ENCODE results near the gene IRF2BP1.
"Not testable (repeated sequence)": the region's sequence is repeated elsewhere in the genome, so short reads cannot be mapped to it uniquely, and the experiment has no call there.

The IRF2BP1 gene

GRCh38 chr19:45901912-45902650 lies 16.1 kb upstream of the IRF2BP1 start, which contains the start of gene MYPOP:
Gene MYPOP, minus strand, starts transcription at chr19:45902613. Its CDS starts 840 bp downstream, at chr19:45901773.
- no peak for DNase-seq (ENCODE audit: low read depth)

GRCh38 chr19:45901432-45901911 lies 15.5 kb upstream of the IRF2BP1 start:
- DNase-seq (ENCODE audit: low read depth) = no peak

- no peak for DNase-seq (ENCODE audit: low read depth)
Measured at GRCh38 chr19:45900738-45901431, 14.9 kb upstream of the IRF2BP1 start.

- no peak for DNase-seq (ENCODE audit: low read depth)
Measured at GRCh38 chr19:45899919-45900589, 14.1 kb upstream of the IRF2BP1 start.

- no peak for DNase-seq (ENCODE audit: low read depth)
Measured at GRCh38 chr19:45899253-45899652, 13.3 kb upstream of the IRF2BP1 start.

GRCh38 chr19:45897261-45897812 lies 11.4 kb upstream of the IRF2BP1 start:
- no peak for DNase-seq (ENCODE audit: low read depth)

GRCh38 chr19:45895983-45896599 lies 10.2 kb upstream of the IRF2BP1 start:
- DNase-seq (ENCODE audit: low read depth) = not testable (repeated sequence)

GRCh38 chr19:45895519-45895972 lies 9.6 kb upstream of the IRF2BP1 start:
- DNase-seq (ENCODE audit: low read depth) = no peak

GRCh38 chr19:45890877-45891276 lies 4.9 kb upstream of the IRF2BP1 start:
- DNase-seq (ENCODE audit: low read depth) = no peak

- no peak for DNase-seq (ENCODE audit: low read depth)
Measured at GRCh38 chr19:45889210-45889885, 3.4 kb upstream of the IRF2BP1 start.

GRCh38 chr19:45887200-45887710 lies 1.3 kb upstream of the IRF2BP1 start:
- no peak for DNase-seq (ENCODE audit: low read depth)

GRCh38 chr19:45886427-45887199 lies 672 bp upstream of the IRF2BP1 start:
- DNase-seq (ENCODE audit: low read depth) = peak; percentile 75

GRCh38 chr19:45884682-45885555 lies 1.0 kb downstream of the IRF2BP1 start:
- DNase-seq (ENCODE audit: low read depth) = no peak

GRCh38 chr19:45883881-45884681 lies 1.9 kb downstream of the IRF2BP1 start:
- no peak for DNase-seq (ENCODE audit: low read depth)

- no peak for DNase-seq (ENCODE audit: low read depth)
Measured at GRCh38 chr19:45883586-45883880, 2.4 kb downstream of the IRF2BP1 start.

GRCh38 chr19:45882652-45883585 lies 3.0 kb downstream of the IRF2BP1 start:
- DNase-seq (ENCODE audit: low read depth) = peak; percentile 82

- no peak for DNase-seq (ENCODE audit: low read depth)
Measured at GRCh38 chr19:45881909-45882528, 3.9 kb downstream of the IRF2BP1 start.

Measured in fibroblast of the conjunctiva (primary cell).